ENCODE data around the gene CARS1.

Gene CARS1

DNA sequence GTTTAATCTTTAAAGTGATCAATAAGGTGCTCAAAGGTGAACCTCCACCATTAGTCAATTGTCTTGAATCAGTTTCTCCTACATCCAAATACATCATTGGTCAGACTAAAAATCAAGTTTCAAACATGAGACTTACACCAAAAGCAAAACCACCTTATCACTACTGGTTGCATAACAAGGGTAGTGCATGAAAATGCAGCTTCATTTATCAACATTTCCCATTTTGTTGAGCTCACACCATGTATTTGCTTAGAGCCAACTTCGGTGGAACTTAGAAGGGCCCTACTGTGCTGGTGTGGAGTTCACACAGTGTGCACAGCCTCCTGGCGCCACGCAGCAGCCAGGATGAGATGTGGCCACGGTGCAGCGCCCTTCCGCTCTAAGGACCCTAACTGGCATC lies 104.9 kb downstream of the CARS1 start:
- no peak for DNase-seq (ENCODE audit: low read depth, low spot score)
- TF ChIP-seq, protein P1, sequence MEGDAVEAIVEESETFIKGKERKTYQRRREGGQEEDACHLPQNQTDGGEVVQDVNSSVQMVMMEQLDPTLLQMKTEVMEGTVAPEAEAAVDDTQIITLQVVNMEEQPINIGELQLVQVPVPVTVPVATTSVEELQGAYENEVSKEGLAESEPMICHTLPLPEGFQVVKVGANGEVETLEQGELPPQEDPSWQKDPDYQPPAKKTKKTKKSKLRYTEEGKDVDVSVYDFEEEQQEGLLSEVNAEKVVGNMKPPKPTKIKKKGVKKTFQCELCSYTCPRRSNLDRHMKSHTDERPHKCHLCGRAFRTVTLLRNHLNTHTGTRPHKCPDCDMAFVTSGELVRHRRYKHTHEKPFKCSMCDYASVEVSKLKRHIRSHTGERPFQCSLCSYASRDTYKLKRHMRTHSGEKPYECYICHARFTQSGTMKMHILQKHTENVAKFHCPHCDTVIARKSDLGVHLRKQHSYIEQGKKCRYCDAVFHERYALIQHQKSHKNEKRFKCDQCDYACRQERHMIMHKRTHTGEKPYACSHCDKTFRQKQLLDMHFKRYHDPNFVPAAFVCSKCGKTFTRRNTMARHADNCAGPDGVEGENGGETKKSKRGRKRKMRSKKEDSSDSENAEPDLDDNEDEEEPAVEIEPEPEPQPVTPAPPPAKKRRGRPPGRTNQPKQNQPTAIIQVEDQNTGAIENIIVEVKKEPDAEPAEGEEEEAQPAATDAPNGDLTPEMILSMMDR (IDR thresholded peaks at IDR 0.05; ENCODE audit: low read depth, low read length) = no peak
- no peak overlapping the region for H3K4me3 ChIP-seq (ENCODE audit: low read depth, low read length)
- in situ Hi-C loops (cut with HindIII; ENCODE audit: low sequenced_read_pairs) = no loop called here

DNA sequence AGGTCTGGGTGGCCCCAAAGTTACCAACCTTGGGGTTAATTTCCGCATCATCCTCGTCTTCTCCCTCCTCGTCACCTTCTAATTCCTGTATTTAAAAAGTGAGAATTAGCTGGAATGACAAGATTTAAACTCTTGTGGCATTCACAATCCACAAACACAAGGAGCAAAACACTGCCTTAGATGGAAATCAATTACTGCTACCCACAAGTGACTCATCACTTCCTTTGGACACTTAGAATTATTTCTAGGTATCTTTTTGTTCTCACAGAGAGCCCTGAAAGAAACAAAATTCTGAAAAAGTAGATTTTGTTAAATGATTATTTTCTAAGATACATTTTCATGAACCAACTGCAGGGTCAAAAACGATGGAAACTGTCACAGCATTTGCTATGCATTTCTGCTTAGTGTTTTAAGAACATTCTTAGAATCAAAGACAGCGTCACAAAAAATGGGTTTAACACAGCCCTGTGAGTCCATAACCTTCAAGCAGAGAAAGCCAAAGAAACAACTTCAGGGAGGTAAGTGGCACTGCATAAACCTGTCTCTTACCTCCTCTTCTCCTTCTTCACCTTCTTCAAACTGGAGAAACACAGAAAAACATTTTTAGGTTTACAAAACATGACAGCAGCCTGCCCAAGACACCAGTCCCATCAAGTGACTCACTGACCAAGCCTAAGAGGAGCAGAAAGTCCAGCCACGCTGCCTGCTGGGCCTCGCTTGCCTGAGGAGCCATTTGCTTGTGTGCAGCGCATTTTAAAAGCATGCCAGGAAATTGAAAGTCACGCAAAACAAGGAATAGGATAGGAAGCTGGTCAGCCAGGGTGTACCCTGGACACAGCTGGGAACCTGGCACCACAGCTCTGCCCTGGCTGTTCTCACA lies 105.8 kb downstream of the CARS1 start:
- TF ChIP-seq, protein P1 (IDR thresholded peaks at IDR 0.05; ENCODE audit: low read depth, low read length) = no peak
- H3K4me3 ChIP-seq (ENCODE audit: low read depth, low read length) = no peak overlapping the region
- peak; percentile 84 for DNase-seq (ENCODE audit: low read depth, low spot score)
- in situ Hi-C loops (cut with HindIII; ENCODE audit: low sequenced_read_pairs) = no loop called here
